Caco-2 (cell line): Measurements from ENCODE around the gene COL4A3. TPM values are rescaled to one million over a fixed set of nuclear protein-coding genes. Genes with fewer than 3 reads are reported as not detected.
A peak's percentile ranks its signal among the peaks of the same experiment; 100 is the strongest.

Experiments used
- BruUV-seq: library from RNA; stranded (reverse); fragments of 400-500 nt; replicated peaks from 2 replicates; lab custom pipeline; 2021; lab: Mats Ljungman, UMichigan
- CTCF ChIA-PET: fragments of 300-600 bp; sonication (Branson Sonifier 250); formaldehyde crosslinking; loops from one replicate; lab custom pipeline; 2022; ENCODE audit warnings: antibody characterized with exemption; lab: Charles Lee
- POLR2A ChIA-PET: fragments of 300-600 bp; sonication (Branson Sonifier 250); formaldehyde crosslinking; loops from one replicate; lab custom pipeline; 2022; ENCODE audit warnings: antibody characterized with exemption; lab: Charles Lee
- DNase-seq, 2 experiments: peaks; one replicate each; pipeline versions ENCODE4 v3.0.0 to v3.0.0-alpha.2; 2020 to 2022
- H3K27me3 ChIP-seq: replicated peaks from 2 replicates; pipeline ENCODE4 v1.6.0; 2011; ENCODE audit warnings: low read length; ENCODE audit not compliant: control insufficient read depth, insufficient read depth
- H3K36me3 ChIP-seq: 2 replicates; pipeline ENCODE4 v1.5.1; 2011; ENCODE audit warnings: low read length; ENCODE audit not compliant: control insufficient read depth, insufficient read depth
- H3K4me1 ChIP-seq: fragments of 250-450 bp; sonication (Bioruptor Pico); 2 replicates; pipeline ENCODE4 v1.5.1; 2020; ENCODE audit warnings: mild to moderate bottlenecking
- H3K4me3 ChIP-seq: 2 replicates; pipeline ENCODE4 v1.5.1; 2011; ENCODE audit warnings: low read depth, mild to moderate bottlenecking, control low read depth, low read length
- H3K9me3 ChIP-seq: fragments of 250-450 bp; sonication (Bioruptor Pico); 2 replicates; pipeline ENCODE4 v1.5.1; 2020; ENCODE audit warnings: mild to moderate bottlenecking, moderate library complexity
- H3K27ac Mint-ChIP-seq: one replicate; pipeline ENCODE4 v1.8.0; 2022; ENCODE audit warnings: mixed read lengths; ENCODE audit not compliant: unreplicated experiment
- H3K27me3 Mint-ChIP-seq: one replicate; pipeline ENCODE4 v1.8.0; 2022; ENCODE audit warnings: mixed read lengths; ENCODE audit not compliant: insufficient read depth, unreplicated experiment
- H3K36me3 Mint-ChIP-seq: one replicate; pipeline ENCODE4 v1.8.0; 2022; ENCODE audit warnings: mild to moderate bottlenecking, mixed read lengths; ENCODE audit not compliant: insufficient read depth, unreplicated experiment
- H3K4me1 Mint-ChIP-seq: one replicate; pipeline ENCODE4 v1.8.0; 2022; ENCODE audit warnings: low read depth, mixed read lengths; ENCODE audit not compliant: unreplicated experiment
- H3K4me3 Mint-ChIP-seq: one replicate; pipeline ENCODE4 v1.8.0; 2022; ENCODE audit warnings: mild to moderate bottlenecking, moderate library complexity, mixed read lengths; ENCODE audit not compliant: unreplicated experiment
- H3K9me3 Mint-ChIP-seq: one replicate; pipeline ENCODE4 v1.8.0; 2022; ENCODE audit warnings: mixed read lengths; ENCODE audit not compliant: unreplicated experiment
- CTCF ChIP-seq, 2 experiments: fragments of 200-600 bp in 1 of 2; IDR thresholded peaks; 1 replicate in 1 of 2; 2 replicates in 1 of 2; pipeline versions ENCODE4 v1.5.1 to v1.8.0; 2011 to 2022; ENCODE audit warnings: antibody characterized with exemption in 1 of 2, control low read depth in 1 of 2, inconsistent platforms in 1 of 2, low read depth in 1 of 2, low read length in 1 of 2, mild to moderate bottlenecking in 1 of 2, moderate library complexity in 1 of 2; ENCODE audit not compliant: insufficient read depth in 1 of 2, severe bottlenecking in 1 of 2, unreplicated experiment in 1 of 2
- intact Hi-C: fragments of 100-400 bp; cut with micrococcal nuclease; formaldehyde crosslinking; loops from one replicate; pipeline ENCODE4 v1.10.0; 2022; ENCODE audit not compliant: unreplicated experiment
- total RNA-seq: library from RNA; stranded (reverse); gene quantifications from 2 replicates; pipeline ENCODE4 v1.2.3, GENCODE V29; 2022

The COL4A3 gene
- total RNA-seq, 1 experiment from 2014 or later = 4.2 TPM

- TF ChIP-seq CTCF (IDR thresholded peaks at IDR 0.05; ENCODE audit: insufficient read depth in 1 of 2, low read depth in 1 of 2, low read length in 1 of 2, severe bottlenecking in 1 of 2, unreplicated experiment in 1 of 2) = no peak
- ChIA-PET CTCF (no interaction called here), POLR2A (no interaction called here)
- H3K4me3 ChIP-seq = no peak overlapping the region
- intact Hi-C loops = no loop called here
- no TSS peak for BruUV-seq
- peaks cover 4% of the 10 kb centered on the region for H3K4me1 ChIP-seq
- no peak overlapping the region for H3K4me3 Mint-ChIP-seq
- no peaks in the 10 kb centered on the region for H3K27me3 Mint-ChIP-seq
- no peaks in the 10 kb centered on the region for H3K4me1 Mint-ChIP-seq
- peaks cover 1% of the 10 kb centered on the region; the same call in 1 of the 2 replicates for H3K36me3 ChIP-seq
- no peaks in the 10 kb centered on the region for H3K27me3 ChIP-seq
- no peaks in the 10 kb centered on the region for H3K9me3 Mint-ChIP-seq
- DNase-seq = no peak
- no peaks in the 10 kb centered on the region for H3K9me3 ChIP-seq
- H3K27ac Mint-ChIP-seq = no peak overlapping the region
- peaks cover 41% of the 10 kb centered on the region for H3K36me3 Mint-ChIP-seq
These were observed 177.1 kb downstream of the COL4A3 start for GRCh38 chr2:227341553-227341952.

DNA sequence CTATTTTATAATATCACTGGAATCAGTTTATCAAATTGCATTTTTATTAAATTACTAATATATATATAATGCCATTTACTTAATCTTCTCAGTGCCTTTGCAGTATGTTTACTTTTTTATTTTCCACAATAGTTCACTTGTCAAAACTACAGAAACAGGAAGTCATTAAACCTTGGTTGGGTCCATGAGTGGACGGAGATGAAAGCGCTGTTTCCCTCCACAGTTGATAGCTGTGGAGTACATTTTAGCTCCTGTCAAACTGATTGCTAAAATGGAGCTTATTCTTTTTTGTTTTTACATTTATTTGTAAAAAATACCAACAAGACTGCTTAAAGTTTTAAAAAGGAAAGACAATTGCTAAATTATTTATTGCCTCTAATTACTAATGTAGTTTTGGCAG, 179.8 kb downstream of the COL4A3 start:
- TF ChIP-seq CTCF (IDR thresholded peaks at IDR 0.05; ENCODE audit: insufficient read depth in 1 of 2, low read depth in 1 of 2, low read length in 1 of 2, severe bottlenecking in 1 of 2, unreplicated experiment in 1 of 2) = no peak
- Histone ChIP-seq H3K4me1 (peaks cover 3% of the 10 kb centered on the region; the same call in 1 of the 2 replicates), H3K27me3 (no peaks in the 10 kb centered on the region), H3K4me3 (no peak overlapping the region), H3K9me3 (no peaks in the 10 kb centered on the region), H3K36me3 (peaks cover under 1% of the 10 kb centered on the region; the same call in 1 of the 2 replicates)
- peaks cover 31% of the 10 kb centered on the region for H3K36me3 Mint-ChIP-seq
- POLR2A ChIA-PET = no interaction called here
- CTCF ChIA-PET = no interaction called here
- intact Hi-C loops = no loop called here
- H3K4me3 Mint-ChIP-seq = no peak overlapping the region
- H3K27ac Mint-ChIP-seq = no peak overlapping the region
- no peaks in the 10 kb centered on the region for H3K27me3 Mint-ChIP-seq
- H3K9me3 Mint-ChIP-seq = no peaks in the 10 kb centered on the region
- no TSS peak for BruUV-seq
- no peak for DNase-seq
- no peaks in the 10 kb centered on the region for H3K4me1 Mint-ChIP-seq

DNA sequence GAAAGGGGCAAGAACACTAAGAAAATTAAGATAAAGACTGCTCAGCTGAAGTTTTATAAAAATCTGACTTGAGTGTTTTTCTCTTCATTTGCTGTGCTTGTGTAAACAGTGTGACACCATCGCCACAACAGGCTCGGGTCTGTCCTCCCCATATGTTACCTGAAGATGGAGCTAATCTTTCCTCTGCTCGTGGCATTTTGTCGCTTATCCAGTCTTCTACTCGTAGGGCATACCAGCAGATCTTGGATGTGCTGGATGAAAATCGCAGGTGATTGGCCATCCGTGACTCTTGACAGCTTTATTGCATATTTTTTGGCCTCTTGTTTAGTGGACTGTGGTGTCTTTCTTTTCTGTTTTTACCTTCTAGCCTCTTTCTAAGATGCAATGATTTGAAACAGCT, 182.7 kb downstream of the COL4A3 start:
- Mint-ChIP-seq H3K27ac (no peak overlapping the region), H3K36me3 (peaks cover 31% of the 10 kb centered on the region), H3K4me1 (no peaks in the 10 kb centered on the region), H3K4me3 (no peak overlapping the region), H3K9me3 (no peaks in the 10 kb centered on the region), H3K27me3 (no peaks in the 10 kb centered on the region)
- no peaks in the 10 kb centered on the region for H3K27me3 ChIP-seq
- ChIA-PET POLR2A (no interaction called here), CTCF (no interaction called here)
- intact Hi-C loops = no loop called here
- H3K36me3 ChIP-seq = no peaks in the 10 kb centered on the region
- no TSS peak for BruUV-seq
- no peaks in the 10 kb centered on the region for H3K9me3 ChIP-seq
- no peaks in the 10 kb centered on the region for H3K4me1 ChIP-seq
- no peak for TF ChIP-seq CTCF (IDR thresholded peaks at IDR 0.05; ENCODE audit: insufficient read depth in 1 of 2, low read depth in 1 of 2, low read length in 1 of 2, severe bottlenecking in 1 of 2, unreplicated experiment in 1 of 2)
- peak in 1 of 2 experiments; percentile 13 for DNase-seq
- H3K4me3 ChIP-seq = no peak overlapping the region
